ENCODE measurements around the gene MAL.

Gene MAL

DNA sequence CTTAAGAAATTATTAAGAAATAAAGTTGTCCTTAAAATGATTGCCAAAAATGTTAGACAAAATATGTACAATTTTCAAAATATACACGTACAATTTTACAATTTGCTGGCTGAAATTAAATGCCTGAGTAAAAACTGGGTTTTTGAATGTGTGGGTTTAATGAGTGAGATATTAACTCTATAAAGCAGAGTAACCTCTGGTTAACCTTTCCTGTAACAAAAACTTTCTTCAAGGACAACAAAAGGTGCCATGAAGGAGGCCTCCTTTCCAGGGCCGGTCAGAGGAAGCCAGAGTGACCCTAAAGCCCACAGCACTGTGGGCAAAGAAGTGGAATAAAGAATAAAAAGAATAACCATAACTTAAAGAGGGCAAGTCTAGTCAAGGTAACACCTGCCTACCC is 16.5 kb upstream of the MAL start:
- peaks cover 41% of the 10 kb centered on the region for H3K4me1 ChIP-seq (ENCODE audit: insufficient read depth, low read length, poor library complexity, severe bottlenecking)
- H3K9me3 ChIP-seq (ENCODE audit: insufficient read depth, low read depth, low read length): no peaks in the 10 kb centered on the region
- no peaks in the 10 kb centered on the region for H3K36me3 ChIP-seq (ENCODE audit: insufficient read depth, low read length)
- H3K27me3 ChIP-seq (ENCODE audit: insufficient read depth, low read length, poor library complexity, severe bottlenecking): no peaks in the 10 kb centered on the region
- no peaks in the 10 kb centered on the region for H3K79me2 ChIP-seq (ENCODE audit: insufficient read depth, low read length)
- no peaks in the 10 kb centered on the region for H4K20me1 ChIP-seq (ENCODE audit: insufficient read depth, low read length, poor library complexity, severe bottlenecking)
- TF ChIP-seq EZH2phosphoT487 (IDR thresholded peaks at IDR 0.05; ENCODE audit: borderline replicate concordance): no peak
- TF ChIP-seq, protein P1, sequence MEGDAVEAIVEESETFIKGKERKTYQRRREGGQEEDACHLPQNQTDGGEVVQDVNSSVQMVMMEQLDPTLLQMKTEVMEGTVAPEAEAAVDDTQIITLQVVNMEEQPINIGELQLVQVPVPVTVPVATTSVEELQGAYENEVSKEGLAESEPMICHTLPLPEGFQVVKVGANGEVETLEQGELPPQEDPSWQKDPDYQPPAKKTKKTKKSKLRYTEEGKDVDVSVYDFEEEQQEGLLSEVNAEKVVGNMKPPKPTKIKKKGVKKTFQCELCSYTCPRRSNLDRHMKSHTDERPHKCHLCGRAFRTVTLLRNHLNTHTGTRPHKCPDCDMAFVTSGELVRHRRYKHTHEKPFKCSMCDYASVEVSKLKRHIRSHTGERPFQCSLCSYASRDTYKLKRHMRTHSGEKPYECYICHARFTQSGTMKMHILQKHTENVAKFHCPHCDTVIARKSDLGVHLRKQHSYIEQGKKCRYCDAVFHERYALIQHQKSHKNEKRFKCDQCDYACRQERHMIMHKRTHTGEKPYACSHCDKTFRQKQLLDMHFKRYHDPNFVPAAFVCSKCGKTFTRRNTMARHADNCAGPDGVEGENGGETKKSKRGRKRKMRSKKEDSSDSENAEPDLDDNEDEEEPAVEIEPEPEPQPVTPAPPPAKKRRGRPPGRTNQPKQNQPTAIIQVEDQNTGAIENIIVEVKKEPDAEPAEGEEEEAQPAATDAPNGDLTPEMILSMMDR (conservative IDR thresholded peaks at IDR 0.05; ENCODE audit: low read length): no peak
- H3K4me3 ChIP-seq (ENCODE audit: low read length, poor library complexity, severe bottlenecking): no peak overlapping the region
- H3K4me2 ChIP-seq (ENCODE audit: low read depth, low read length, poor library complexity, severe bottlenecking): no peak overlapping the region
- H3F3A ChIP-seq (ENCODE audit: low read depth): no peaks in the 10 kb centered on the region
- H3K9ac ChIP-seq (ENCODE audit: low read depth, low read length, poor library complexity, severe bottlenecking): no peak overlapping the region
- no peak overlapping the region for H2AFZ ChIP-seq (ENCODE audit: low read length)
- H3K9me2 ChIP-seq (replicated peaks; ENCODE audit: low read depth, low read length): no peaks in the 10 kb centered on the region

DNA sequence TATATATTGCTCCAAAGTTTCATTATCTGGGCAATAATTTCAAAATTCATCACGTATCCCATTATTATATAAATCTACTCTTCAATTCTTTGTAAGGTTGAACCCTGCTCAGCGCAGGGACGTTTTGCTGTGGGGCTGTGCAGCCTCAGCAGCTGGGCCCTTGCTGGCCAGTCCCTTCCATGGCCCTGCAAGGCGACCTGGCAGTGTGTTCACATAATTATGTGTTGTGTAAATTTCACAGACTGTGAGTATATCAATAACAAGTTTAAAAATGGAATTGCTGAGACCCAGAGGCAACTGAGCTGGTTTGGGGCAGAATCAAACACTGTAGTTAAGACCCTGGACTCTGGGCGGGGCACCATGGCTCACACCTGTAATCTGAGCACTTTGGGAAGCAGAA is 16.1 kb upstream of the MAL start:
- H3K36me3 ChIP-seq (ENCODE audit: insufficient read depth, low read length): no peaks in the 10 kb centered on the region
- no peak overlapping the region for H2AFZ ChIP-seq (ENCODE audit: low read length)
- H3K27me3 ChIP-seq (ENCODE audit: insufficient read depth, low read length, poor library complexity, severe bottlenecking): no peaks in the 10 kb centered on the region
- no peaks in the 10 kb centered on the region for H3K79me2 ChIP-seq (ENCODE audit: insufficient read depth, low read length)
- no peaks in the 10 kb centered on the region for H3F3A ChIP-seq (ENCODE audit: low read depth)
- no peaks in the 10 kb centered on the region for H4K20me1 ChIP-seq (ENCODE audit: insufficient read depth, low read length, poor library complexity, severe bottlenecking)
- peaks cover 42% of the 10 kb centered on the region for H3K4me1 ChIP-seq (ENCODE audit: insufficient read depth, low read length, poor library complexity, severe bottlenecking)
- H3K4me2 ChIP-seq (ENCODE audit: low read depth, low read length, poor library complexity, severe bottlenecking): no peak overlapping the region
- no peaks in the 10 kb centered on the region for H3K9me2 ChIP-seq (replicated peaks; ENCODE audit: low read depth, low read length)
- TF ChIP-seq EZH2phosphoT487 (IDR thresholded peaks at IDR 0.05; ENCODE audit: borderline replicate concordance): no peak
- TF ChIP-seq, protein P1 (conservative IDR thresholded peaks at IDR 0.05; ENCODE audit: low read length): no peak
- no peak overlapping the region for H3K9ac ChIP-seq (ENCODE audit: low read depth, low read length, poor library complexity, severe bottlenecking)
- no peak overlapping the region for H3K4me3 ChIP-seq (ENCODE audit: low read length, poor library complexity, severe bottlenecking)
- H3K9me3 ChIP-seq (ENCODE audit: insufficient read depth, low read depth, low read length): no peaks in the 10 kb centered on the region

DNA sequence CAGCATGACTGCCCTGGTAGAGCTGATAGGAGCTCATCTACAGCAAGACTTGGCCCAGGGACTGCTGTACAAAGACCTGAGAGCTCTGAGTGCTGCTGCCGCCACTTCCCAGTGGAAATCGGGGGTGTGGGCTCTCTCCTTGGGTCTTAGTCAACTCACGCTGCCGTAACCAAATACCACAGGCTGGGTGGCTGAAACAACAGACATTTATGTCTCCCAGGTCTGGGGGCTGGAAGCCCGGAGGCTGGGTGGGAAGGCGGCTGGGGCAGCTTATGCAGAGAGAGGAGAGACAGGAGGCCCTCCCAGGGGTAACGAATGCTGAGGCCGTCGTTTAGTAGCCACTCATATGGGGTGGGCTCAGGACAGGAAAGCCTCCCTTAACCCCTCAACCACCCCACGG is 15.4 kb upstream of the MAL start:
- H3K9me3 ChIP-seq (ENCODE audit: insufficient read depth, low read depth, low read length): no peaks in the 10 kb centered on the region
- H3K4me2 ChIP-seq (ENCODE audit: low read depth, low read length, poor library complexity, severe bottlenecking): no peak overlapping the region
- no peaks in the 10 kb centered on the region for H4K20me1 ChIP-seq (ENCODE audit: insufficient read depth, low read length, poor library complexity, severe bottlenecking)
- TF ChIP-seq, protein P1 (conservative IDR thresholded peaks at IDR 0.05; ENCODE audit: low read length): no peak
- TF ChIP-seq EZH2phosphoT487 (IDR thresholded peaks at IDR 0.05; ENCODE audit: borderline replicate concordance): no peak
- no peaks in the 10 kb centered on the region for H3K9me2 ChIP-seq (replicated peaks; ENCODE audit: low read depth, low read length)
- H3K36me3 ChIP-seq (ENCODE audit: insufficient read depth, low read length): no peaks in the 10 kb centered on the region
- no peaks in the 10 kb centered on the region for H3K79me2 ChIP-seq (ENCODE audit: insufficient read depth, low read length)
- H3K27me3 ChIP-seq (ENCODE audit: insufficient read depth, low read length, poor library complexity, severe bottlenecking): no peaks in the 10 kb centered on the region
- H3K9ac ChIP-seq (ENCODE audit: low read depth, low read length, poor library complexity, severe bottlenecking): no peak overlapping the region
- H2AFZ ChIP-seq (ENCODE audit: low read length): no peak overlapping the region
- H3K4me1 ChIP-seq (ENCODE audit: insufficient read depth, low read length, poor library complexity, severe bottlenecking): peaks cover 42% of the 10 kb centered on the region
- no peaks in the 10 kb centered on the region for H3F3A ChIP-seq (ENCODE audit: low read depth)
- no peak overlapping the region for H3K4me3 ChIP-seq (ENCODE audit: low read length, poor library complexity, severe bottlenecking)
